B cell (primary cell): ENCODE data around the gene LMBR1L. TPM values are rescaled to one million over a fixed set of nuclear protein-coding genes. Genes with fewer than 3 reads are reported as not detected.

Experiments used
- ATAC-seq: fragments of 200-7000 bp; cut with Tn5 transposase; one replicate; pipeline ENCODE4 v1.10.0; 2021; ENCODE audit warnings: low read depth, mild to moderate bottlenecking, moderate number of reproducible peaks, moderate library complexity
- CTCF ChIA-PET: fragments of 350-600 bp; sonication (Branson Sonifier 250); formaldehyde crosslinking; loops from one replicate; lab custom pipeline; 2021; ENCODE audit warnings: antibody characterized with exemption, inconsistent platforms; lab: Charles Lee
- POLR2A ChIA-PET: fragments of 350-600 bp; sonication (Branson Sonifier 250); formaldehyde crosslinking; loops from one replicate; lab custom pipeline; 2021; ENCODE audit warnings: antibody characterized with exemption; lab: Charles Lee
- DNase-seq: peaks from one replicate; pipeline ENCODE4 v3.0.0; 2013
- H2AFZ ChIP-seq: 2 replicates; pipeline ENCODE4 v1.6.1; 2012; ENCODE audit warnings: mild to moderate bottlenecking, low read depth, low read length; ENCODE audit not compliant: insufficient read depth, poor library complexity, severe bottlenecking
- H3K27ac ChIP-seq, 2 donors: 1 replicate in 1 of 2; 2 replicates in 1 of 2; pipeline ENCODE4 v1.5.1; 2012 to 2013; ENCODE audit warnings: low read length in 2 of 2, mild to moderate bottlenecking in 2 of 2, moderate library complexity in 1 of 2
- H3K27me3 ChIP-seq, 4 experiments: fragments of 200-600 bp in 1 of 4; sonication (generic) in 1 of 4; replicated peaks in 1 of 4; 1 replicate in 2 of 4; 2 replicates in 2 of 4; pipeline versions ENCODE4 v1.6.1 to v1.7.0; 2013 to 2016; ENCODE audit warnings: low read length in 3 of 4, mild to moderate bottlenecking in 2 of 4, mixed read lengths in 1 of 4, moderate library complexity in 1 of 4; ENCODE audit not compliant: insufficient read depth in 4 of 4, control insufficient read depth in 3 of 4; ENCODE audit errors: control extremely low read depth in 1 of 4
- H3K36me3 ChIP-seq, 2 experiments: replicated peaks in 1 of 2; 1 replicate in 1 of 2; 2 replicates in 1 of 2; pipeline versions ENCODE4 v1.6.1 to v1.7.1; 2013; ENCODE audit warnings: low read length in 1 of 2; ENCODE audit not compliant: insufficient read depth in 2 of 2, control insufficient read depth in 1 of 2; ENCODE audit errors: control extremely low read depth in 1 of 2, extremely low read depth in 1 of 2
- H3K4me1 ChIP-seq, 2 donors: fragments of 200-600 bp in 1 of 2; sonication (generic) in 1 of 2; 1 replicate in 1 of 2; 2 replicates in 1 of 2; pipeline versions ENCODE4 v1.5.1 to v1.6.1; 2013 to 2017; ENCODE audit warnings: low read length in 2 of 2; ENCODE audit not compliant: control insufficient read depth in 2 of 2, insufficient read depth in 2 of 2
- H3K4me2 ChIP-seq: replicated peaks from 2 replicates; pipeline ENCODE3; 2012; ENCODE audit warnings: mild to moderate bottlenecking, low read depth, low read length; ENCODE audit not compliant: poor library complexity, severe bottlenecking
- H3K4me3 ChIP-seq, 5 experiments: fragments of 200-600 bp in 1 of 5; sonication (generic) in 1 of 5; 1 replicate in 3 of 5; 2 replicates in 2 of 5; pipeline versions ENCODE4 v1.5.1 to v1.7.0; 2011 to 2016; ENCODE audit warnings: low read length in 4 of 5, mild to moderate bottlenecking in 4 of 5, low read depth in 2 of 5, control low read depth in 1 of 5, moderate library complexity in 1 of 5; ENCODE audit not compliant: insufficient read depth in 1 of 5; ENCODE audit errors: control extremely low read depth in 1 of 5, extremely low read depth in 1 of 5
- H3K79me2 ChIP-seq: fragments of 200-600 bp; sonication (generic); one replicate; pipeline ENCODE4 v1.6.0; 2016; ENCODE audit warnings: low read length; ENCODE audit not compliant: control insufficient read depth, insufficient read depth
- H3K9ac ChIP-seq: fragments of 200-600 bp; sonication (generic); 2 replicates; pipeline ENCODE4 v1.6.1; 2017; ENCODE audit warnings: mild to moderate bottlenecking, low read length, moderate library complexity
- H3K9me3 ChIP-seq, 3 donors: one replicate each; pipeline versions ENCODE4 v1.6.1 to v1.7.1; 2013; ENCODE audit warnings: low read length in 2 of 3; ENCODE audit not compliant: control insufficient read depth in 2 of 3, insufficient read depth in 1 of 3; ENCODE audit errors: control extremely low read depth in 1 of 3
- H4K20me1 ChIP-seq: 2 replicates; pipeline ENCODE4 v1.6.0; 2012; ENCODE audit warnings: mild to moderate bottlenecking, low read length; ENCODE audit not compliant: insufficient read depth, control insufficient read depth, poor library complexity, severe bottlenecking
- H3K27ac Mint-ChIP-seq: one replicate; pipeline ENCODE4 v1.8.0; 2021; ENCODE audit warnings: mixed read lengths
- H3K27me3 Mint-ChIP-seq: one replicate; pipeline ENCODE4 v1.8.0; 2021; ENCODE audit warnings: mixed read lengths
- H3K4me1 Mint-ChIP-seq: one replicate; pipeline ENCODE4 v1.8.0; 2021; ENCODE audit warnings: mixed read lengths
- H3K4me3 Mint-ChIP-seq: one replicate; pipeline ENCODE4 v1.8.0; 2021; ENCODE audit warnings: mixed read lengths
- H3K9me3 Mint-ChIP-seq: one replicate; pipeline ENCODE4 v1.8.0; 2022; ENCODE audit warnings: mixed read lengths; ENCODE audit not compliant: insufficient read depth
- EZH2 ChIP-seq: IDR thresholded peaks from 2 replicates; pipeline ENCODE4 v1.6.1; 2012; ENCODE audit warnings: borderline replicate concordance, low read depth, mild to moderate bottlenecking, moderate library complexity, low read length; ENCODE audit not compliant: insufficient read depth, poor library complexity, severe bottlenecking
- WGBS: methylation state at CpG from one replicate; pipeline ENCODE4 v1.1.5; 2013; ENCODE audit warnings: missing lambda C conversion rate; ENCODE audit not compliant: insufficient coverage; 5-methylcytosine and 5-hydroxymethylcytosine counted together
- intact Hi-C: fragments of 100-400 bp; cut with micrococcal nuclease; formaldehyde crosslinking; loops from one replicate; pipeline ENCODE4 v1.10.0; 2022
- polyA plus RNA-seq: library from polyadenylated mRNA; depleted of rRNA; stranded (reverse); fragments of >200 nt; gene quantifications from 2 replicates; pipeline ENCODE4 v1.2.3, GENCODE V29; 2012
- total RNA-seq, 2 donors: library from RNA; stranded (reverse); fragments of 120-200 nt in 1 of 2; gene quantifications; 1 replicate in 1 of 2; 2 replicates in 1 of 2; pipeline versions ENCODE4 v1.2.3 to v1.2.4, GENCODE V29; 2013 to 2022
- TF ChIP-seq, protein P1 (sequence below): fragments of 200-600 bp; IDR thresholded peaks from one replicate; pipeline ENCODE4 v1.8.0; 2022; ENCODE audit warnings: antibody characterized with exemption, mild to moderate bottlenecking

The LMBR1L gene
- total and polyA plus RNA-seq, 2 donors (not counting 1 experiment from before 2014, with no cell fraction given) = 133 to 187 TPM

DNA sequence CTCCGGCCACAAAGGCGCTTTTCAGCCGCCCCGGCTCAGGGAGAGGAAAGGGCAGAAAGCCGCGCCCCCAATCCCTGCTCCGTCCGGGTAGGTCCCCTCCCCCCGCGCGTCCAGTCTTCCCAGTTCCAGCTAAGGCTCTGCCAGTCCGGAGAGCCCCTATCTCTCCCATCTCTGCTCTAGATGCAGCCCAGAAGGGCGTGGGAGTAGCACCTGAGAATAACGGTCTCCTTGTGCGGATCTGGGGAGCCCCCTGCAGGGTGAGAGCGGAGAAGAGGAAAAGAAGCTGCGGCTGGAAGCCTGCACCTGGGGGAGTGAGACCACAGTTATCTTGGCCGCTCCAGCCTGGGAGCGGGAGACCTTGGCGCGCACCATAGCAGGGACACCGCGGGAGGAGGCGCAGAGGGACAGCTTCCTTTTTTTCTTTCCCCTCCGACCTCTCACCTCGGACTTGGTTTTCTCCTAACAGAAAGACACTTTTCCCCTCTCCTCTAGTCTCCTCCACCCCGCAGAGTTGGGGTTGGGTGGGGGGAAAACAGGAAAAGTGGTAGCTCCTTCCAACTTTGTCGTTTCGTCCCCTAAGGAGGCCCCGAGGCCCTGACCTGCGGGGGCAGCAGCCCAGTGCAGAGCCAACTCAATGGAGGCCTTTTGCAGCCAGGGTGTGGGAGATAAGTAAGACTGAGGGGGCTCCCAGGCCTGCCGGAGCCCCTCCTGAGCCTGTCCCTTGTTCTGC lies 18.4 kb downstream of the LMBR1L start:
- CTCF ChIA-PET = interaction anchor here (0.6 to 11.5 kb wide), 19 partner anchors 8 to 143 kb away, joined by 3 to 199 read pairs (median 3); partner anchors contain the start of gene RHEBL1
- H3K4me1 Mint-ChIP-seq = peaks cover 55% of the 10 kb centered on the region
- WGBS = 9% methylated on average over 28 of the region's 32 CpGs
- TF ChIP-seq EZH2 = no peak
- TF ChIP-seq, protein P1, sequence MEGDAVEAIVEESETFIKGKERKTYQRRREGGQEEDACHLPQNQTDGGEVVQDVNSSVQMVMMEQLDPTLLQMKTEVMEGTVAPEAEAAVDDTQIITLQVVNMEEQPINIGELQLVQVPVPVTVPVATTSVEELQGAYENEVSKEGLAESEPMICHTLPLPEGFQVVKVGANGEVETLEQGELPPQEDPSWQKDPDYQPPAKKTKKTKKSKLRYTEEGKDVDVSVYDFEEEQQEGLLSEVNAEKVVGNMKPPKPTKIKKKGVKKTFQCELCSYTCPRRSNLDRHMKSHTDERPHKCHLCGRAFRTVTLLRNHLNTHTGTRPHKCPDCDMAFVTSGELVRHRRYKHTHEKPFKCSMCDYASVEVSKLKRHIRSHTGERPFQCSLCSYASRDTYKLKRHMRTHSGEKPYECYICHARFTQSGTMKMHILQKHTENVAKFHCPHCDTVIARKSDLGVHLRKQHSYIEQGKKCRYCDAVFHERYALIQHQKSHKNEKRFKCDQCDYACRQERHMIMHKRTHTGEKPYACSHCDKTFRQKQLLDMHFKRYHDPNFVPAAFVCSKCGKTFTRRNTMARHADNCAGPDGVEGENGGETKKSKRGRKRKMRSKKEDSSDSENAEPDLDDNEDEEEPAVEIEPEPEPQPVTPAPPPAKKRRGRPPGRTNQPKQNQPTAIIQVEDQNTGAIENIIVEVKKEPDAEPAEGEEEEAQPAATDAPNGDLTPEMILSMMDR = peak; percentile 65
- H4K20me1 ChIP-seq = peaks cover 15% of the 10 kb centered on the region
- H2AFZ ChIP-seq = peak overlapping the region; percentile 47
- H3K4me3 ChIP-seq = peak overlapping the region in 3 of 5 experiments; percentile 13 to 23 (median 20)
- H3K27me3 ChIP-seq = peaks cover 0 to 76% (median 49%) of the 10 kb centered on the region in 4 experiments
- H3K4me2 ChIP-seq = peak overlapping the region; percentile 65
- ATAC-seq = peak; percentile 37
- peak overlapping the region; percentile 20 for H3K9ac ChIP-seq
- H3K9me3 Mint-ChIP-seq = no peaks in the 10 kb centered on the region
- H3K36me3 ChIP-seq = peaks cover 0 to 2% of the 10 kb centered on the region in 2 experiments
- intact Hi-C loops = loop anchor here (1.0 to 10.0 kb wide), 3 partner anchors 28 to 253 kb away; partner anchors contain the start of gene DNAJC22
- peaks cover 62 to 64% of the 10 kb centered on the region in 2 donors for H3K4me1 ChIP-seq
- POLR2A ChIA-PET = interaction anchor here (0.6 to 1.4 kb wide), 3 partner anchors 42 to 143 kb away, joined by 3 to 6 read pairs (median 4); no protein-coding TSS in a partner anchor
- H3K79me2 ChIP-seq = no peaks in the 10 kb centered on the region
- peaks cover 0 to 27% (median 0%) of the 10 kb centered on the region in 3 donors for H3K9me3 ChIP-seq
- no peak overlapping the region for H3K27ac ChIP-seq
- peak; percentile 77 for DNase-seq
- H3K27me3 Mint-ChIP-seq = peaks cover 54% of the 10 kb centered on the region
- H3K27ac Mint-ChIP-seq = no peak overlapping the region
- peak overlapping the region; percentile 73 for H3K4me3 Mint-ChIP-seq

DNA sequence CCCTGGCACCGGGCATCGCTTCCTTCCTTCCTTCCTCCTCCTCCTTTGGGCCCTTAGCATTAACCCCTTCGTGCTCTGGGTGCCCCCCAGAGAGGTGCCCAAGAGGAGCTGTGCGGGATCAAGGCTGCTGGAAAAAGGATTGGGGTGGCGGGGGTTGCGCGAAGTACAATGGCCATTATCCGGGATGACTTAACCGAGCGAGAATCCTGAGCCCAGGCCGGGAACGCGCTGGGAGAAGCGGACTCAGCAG lies 18.9 kb downstream of the LMBR1L start:
- Histone ChIP-seq H3K79me2 (no peaks in the 10 kb centered on the region), H2AFZ (peak overlapping the region; percentile 47), H3K4me3 (peak overlapping the region in 3 of 5 experiments; percentile 13 to 23 (median 20)), H3K4me2 (peak overlapping the region; percentile 65), H3K4me1 (peaks cover 62 to 64% of the 10 kb centered on the region in 2 donors), H3K9ac (peak overlapping the region; percentile 20), H3K9me3 (peaks cover 0 to 27% (median 0%) of the 10 kb centered on the region in 3 donors), H4K20me1 (peaks cover 15% of the 10 kb centered on the region), H3K27me3 (peaks cover 0 to 76% (median 49%) of the 10 kb centered on the region in 4 experiments), H3K36me3 (no peaks in the 10 kb centered on the region), H3K27ac (no peak overlapping the region)
- 4% methylated on average over 11 of the region's 14 CpGs for WGBS
- POLR2A ChIA-PET = interaction anchor here (1.4 kb wide), 1 partner anchor 143 kb away, joined by 6 read pairs; no protein-coding TSS in a partner anchor
- TF ChIP-seq, protein P1 = no peak
- TF ChIP-seq EZH2 = peak; percentile 36
- no peak overlapping the region for H3K27ac Mint-ChIP-seq
- intact Hi-C loops = loop anchor here (1.0 to 10.0 kb wide), 3 partner anchors 27 to 253 kb away; partner anchors contain the start of gene DNAJC22
- no peak for ATAC-seq
- DNase-seq = no peak
- no peaks in the 10 kb centered on the region for H3K9me3 Mint-ChIP-seq
- H3K27me3 Mint-ChIP-seq = peaks cover 54% of the 10 kb centered on the region
- peaks cover 55% of the 10 kb centered on the region for H3K4me1 Mint-ChIP-seq
- CTCF ChIA-PET = interaction anchor here (0.6 to 11.5 kb wide), 16 partner anchors 8 to 143 kb away, joined by 3 to 199 read pairs (median 4); partner anchors contain the start of gene RHEBL1
- H3K4me3 Mint-ChIP-seq = peak overlapping the region; percentile 73
